ENCODE measurements around the gene TMPRSS6. TPM values are rescaled to one million over a fixed set of nuclear protein-coding genes. Genes with fewer than 3 reads are reported as not detected.

Gene TMPRSS6
- total and polyA plus RNA-seq, 2 donors = 0.57 to 1.8 TPM

DNA sequence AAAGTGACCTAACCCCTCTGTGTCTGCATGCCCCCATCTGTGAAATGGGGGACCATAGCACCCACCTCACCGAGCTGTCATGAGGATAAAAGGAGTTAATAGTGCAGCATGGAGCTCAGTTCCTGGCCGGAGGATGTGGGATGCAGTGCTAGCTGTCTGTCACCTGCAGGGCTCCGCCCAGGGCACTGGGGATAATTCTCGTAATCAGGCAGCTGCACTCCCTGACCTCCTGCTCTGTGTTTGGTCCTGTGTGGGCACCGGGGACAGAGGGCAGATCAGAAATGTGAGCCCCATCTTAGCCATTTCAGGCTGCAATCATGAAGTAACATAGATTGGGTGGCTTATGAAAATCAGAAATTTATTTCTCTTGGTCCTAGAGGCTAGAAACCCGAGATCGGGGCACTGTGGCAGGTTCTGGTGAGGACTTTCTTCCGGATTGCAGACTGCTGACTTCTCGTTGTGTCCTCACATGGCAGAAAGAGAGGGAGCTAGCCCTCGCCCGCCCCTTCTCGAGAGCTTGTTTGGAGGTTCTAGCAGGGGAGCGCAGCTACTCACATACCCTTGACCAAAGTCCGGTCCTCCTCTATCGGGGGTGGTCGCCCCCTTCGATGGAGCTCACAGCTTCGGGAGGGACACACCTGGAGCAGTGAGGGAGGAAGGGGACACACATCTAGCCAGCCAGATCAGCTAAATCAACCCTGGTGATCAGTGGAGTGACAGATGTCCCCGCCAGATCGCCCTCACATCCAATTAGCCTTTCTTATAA, 54.7 kb downstream of the TMPRSS6 start:
- Histone ChIP-seq H3K9me3 (ENCODE audit: control insufficient read depth in 2 of 2, insufficient read depth in 1 of 2, low read length in 1 of 2) (peaks cover 0 to 2% of the 10 kb centered on the region in 2 donors), H3K27me3 (ENCODE audit: control insufficient read depth in 2 of 2, insufficient read depth in 1 of 2, low read length in 1 of 2) (peaks cover 0 to 11% of the 10 kb centered on the region in 2 donors), H3K4me3 (ENCODE audit: low read length in 2 of 2) (no peak overlapping the region), H3K36me3 (ENCODE audit: control insufficient read depth in 2 of 2, insufficient read depth in 2 of 2, low read length in 1 of 2) (peaks cover 8 to 24% of the 10 kb centered on the region in 2 donors), H3K27ac (ENCODE audit: low read depth in 1 of 2, low read length in 1 of 2) (peak overlapping the region in 1 of 2 donors; percentile 28), H3K4me1 (ENCODE audit: control insufficient read depth in 2 of 2, insufficient read depth in 2 of 2, low read length in 2 of 2) (peaks cover 6 to 34% of the 10 kb centered on the region in 2 donors)
- WGBS = 96% methylated on average over 20 of the region's 20 CpGs
- DNase-seq (ENCODE audit: low read depth in 6 of 9, low spot score in 9 of 9) = no peak

DNA sequence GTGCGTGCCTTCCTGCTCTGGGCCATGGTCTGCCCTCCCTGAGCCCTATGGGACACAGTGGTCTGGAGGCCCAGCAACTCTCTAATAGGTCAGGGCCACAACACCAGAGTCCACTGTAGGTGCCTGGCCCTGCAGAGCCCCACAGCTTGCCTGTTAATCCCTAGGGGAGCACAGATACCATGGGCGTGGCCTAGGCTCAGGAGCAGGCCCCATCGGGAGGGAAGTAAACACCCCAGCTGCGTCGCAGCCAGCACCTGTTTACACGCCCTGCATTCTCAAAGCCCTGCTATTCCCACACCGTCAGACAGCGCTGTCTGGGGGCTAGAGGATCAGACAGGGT, 55.5 kb downstream of the TMPRSS6 start:
- WGBS = 76% methylated on average over 8 of the region's 8 CpGs
- H3K36me3 ChIP-seq (ENCODE audit: control insufficient read depth in 2 of 2, insufficient read depth in 2 of 2, low read length in 1 of 2) = peaks cover 6 to 19% of the 10 kb centered on the region in 2 donors
- DNase-seq (ENCODE audit: low read depth in 6 of 9, low spot score in 9 of 9) = peak in 3 of 9 donors; percentile 50 to 70 (median 58)
- peaks cover 0 to 2% of the 10 kb centered on the region in 2 donors for H3K9me3 ChIP-seq (ENCODE audit: control insufficient read depth in 2 of 2, insufficient read depth in 1 of 2, low read length in 1 of 2)
- H3K27me3 ChIP-seq (ENCODE audit: control insufficient read depth in 2 of 2, insufficient read depth in 1 of 2, low read length in 1 of 2) = peaks cover 0 to 11% of the 10 kb centered on the region in 2 donors
- H3K4me3 ChIP-seq (ENCODE audit: low read length in 2 of 2) = no peak overlapping the region
- H3K27ac ChIP-seq (ENCODE audit: low read depth in 1 of 2, low read length in 1 of 2) = peak overlapping the region in 1 of 2 donors; percentile 28
- H3K4me1 ChIP-seq (ENCODE audit: control insufficient read depth in 2 of 2, insufficient read depth in 2 of 2, low read length in 2 of 2) = peaks cover 6 to 32% of the 10 kb centered on the region in 2 donors

DNA sequence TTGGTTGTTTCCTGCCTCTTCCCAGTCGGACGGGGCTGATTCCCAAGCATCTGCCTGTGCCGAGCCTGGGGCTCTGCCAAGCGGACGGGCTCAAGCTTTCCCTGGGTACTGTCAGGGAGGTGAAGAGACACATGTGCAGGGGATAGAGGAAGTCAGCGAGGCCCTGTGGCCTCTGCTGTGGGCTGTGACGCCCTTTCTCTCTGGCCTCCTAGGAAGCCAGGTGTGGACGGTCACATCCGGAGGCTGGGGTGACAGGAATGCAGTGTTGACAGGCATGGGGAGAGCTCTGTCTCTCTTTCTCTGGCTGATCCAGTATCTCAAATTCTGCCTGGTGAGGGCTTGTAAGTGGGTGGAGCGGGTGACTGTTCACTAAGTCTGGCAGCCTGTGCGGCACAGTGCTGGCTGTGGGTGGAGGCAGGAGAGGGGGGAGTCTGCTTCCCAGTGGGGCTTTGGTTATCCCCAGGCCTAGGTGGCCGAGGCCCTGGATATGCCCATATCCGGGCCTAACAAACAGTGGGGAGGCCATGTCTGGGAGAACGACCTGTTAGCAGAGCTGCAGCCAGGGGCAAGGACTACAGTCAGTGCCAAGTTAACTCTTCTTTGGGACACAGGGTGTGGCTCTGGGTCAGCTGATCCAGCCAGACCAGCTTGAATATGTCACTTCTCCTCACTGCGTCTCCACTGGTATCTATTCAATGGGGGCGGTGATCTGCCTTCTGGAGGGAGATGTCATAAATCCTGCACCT, 56.0 kb downstream of the TMPRSS6 start:
- WGBS = 83% methylated on average over 16 of the region's 16 CpGs
- Histone ChIP-seq H3K9me3 (ENCODE audit: control insufficient read depth in 2 of 2, insufficient read depth in 1 of 2, low read length in 1 of 2) (peaks cover 0 to 2% of the 10 kb centered on the region in 2 donors), H3K4me1 (ENCODE audit: control insufficient read depth in 2 of 2, insufficient read depth in 2 of 2, low read length in 2 of 2) (peaks cover 6 to 32% of the 10 kb centered on the region in 2 donors), H3K36me3 (ENCODE audit: control insufficient read depth in 2 of 2, insufficient read depth in 2 of 2, low read length in 1 of 2) (peaks cover 6 to 19% of the 10 kb centered on the region in 2 donors), H3K27me3 (ENCODE audit: control insufficient read depth in 2 of 2, insufficient read depth in 1 of 2, low read length in 1 of 2) (peaks cover 0 to 11% of the 10 kb centered on the region in 2 donors), H3K27ac (ENCODE audit: low read depth in 1 of 2, low read length in 1 of 2) (peak overlapping the region in 1 of 2 donors; percentile 28), H3K4me3 (ENCODE audit: low read length in 2 of 2) (no peak overlapping the region)
- no peak for DNase-seq (ENCODE audit: low read depth in 6 of 9, low spot score in 9 of 9)

DNA sequence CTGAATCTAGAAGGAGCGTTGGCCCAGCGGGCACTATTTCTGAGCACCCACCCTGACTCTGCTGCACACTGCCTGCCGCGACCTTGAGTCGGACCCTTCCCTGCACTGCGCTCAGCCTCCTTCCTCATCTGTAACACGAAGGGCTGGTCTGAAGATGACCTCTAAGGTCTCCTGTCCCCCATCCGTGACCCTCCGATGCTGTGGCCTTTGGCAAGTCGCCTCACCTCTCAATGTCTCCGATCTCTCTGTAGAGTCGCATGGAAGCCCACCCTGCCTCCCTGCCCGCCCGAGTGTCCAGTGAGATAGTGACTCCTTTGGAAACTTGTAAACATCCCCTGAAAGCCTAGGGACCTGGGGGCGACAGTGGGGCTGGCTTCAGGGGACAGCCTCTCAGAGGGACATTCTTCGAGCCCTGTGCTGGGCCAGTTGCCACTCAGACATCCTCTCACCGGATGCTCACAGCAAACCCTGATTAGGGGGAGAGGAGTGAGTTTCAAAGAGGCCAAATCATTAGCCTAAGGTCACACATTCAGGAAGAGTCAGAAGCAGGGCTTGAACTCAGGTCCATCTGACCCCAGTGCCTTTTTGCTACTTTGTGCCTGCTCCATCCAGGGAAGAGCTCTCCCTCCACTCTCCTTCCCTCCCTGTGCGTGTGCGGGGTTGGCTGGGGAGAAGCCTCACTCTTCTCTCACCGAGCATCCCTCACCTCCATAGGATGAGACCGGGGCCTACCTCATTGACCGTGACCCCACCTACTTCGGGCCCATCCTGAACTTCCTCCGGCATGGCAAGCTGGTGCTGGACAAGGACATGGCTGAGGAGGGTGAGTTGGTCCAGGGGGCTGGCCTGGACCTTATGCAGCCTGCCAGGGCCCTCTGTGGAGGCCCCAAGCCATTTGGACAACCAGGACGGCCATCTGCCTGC, 56.9 kb downstream of the TMPRSS6 start:
- peaks cover 0 to 2% of the 10 kb centered on the region in 2 donors for H3K9me3 ChIP-seq (ENCODE audit: control insufficient read depth in 2 of 2, insufficient read depth in 1 of 2, low read length in 1 of 2)
- no peak for DNase-seq (ENCODE audit: low read depth in 6 of 9, low spot score in 9 of 9)
- H3K27me3 ChIP-seq (ENCODE audit: control insufficient read depth in 2 of 2, insufficient read depth in 1 of 2, low read length in 1 of 2) = peaks cover 0 to 11% of the 10 kb centered on the region in 2 donors
- no peak overlapping the region for H3K27ac ChIP-seq (ENCODE audit: low read depth in 1 of 2, low read length in 1 of 2)
- peaks cover 5 to 14% of the 10 kb centered on the region in 2 donors for H3K36me3 ChIP-seq (ENCODE audit: control insufficient read depth in 2 of 2, insufficient read depth in 2 of 2, low read length in 1 of 2)
- H3K4me1 ChIP-seq (ENCODE audit: control insufficient read depth in 2 of 2, insufficient read depth in 2 of 2, low read length in 2 of 2) = peaks cover 6 to 32% of the 10 kb centered on the region in 2 donors
- 96% methylated on average over 25 of the region's 25 CpGs for WGBS
- peak overlapping the region in 1 of 2 donors; percentile 73 for H3K4me3 ChIP-seq (ENCODE audit: low read length in 2 of 2)

GRCh38 chr22:37051391-37052385, 57.8 kb downstream of the TMPRSS6 start, which contains the start of gene KCTD17:
TSS of gene KCTD17 (plus strand) at chr22:37051742. CDS start at chr22:37051761, 19 bp downstream.
- Histone ChIP-seq H3K4me3 (ENCODE audit: low read length in 2 of 2) (peak within 1 kb of the TSS; percentile 40 to 73), H3K9me3 (ENCODE audit: control insufficient read depth in 2 of 2, insufficient read depth in 1 of 2, low read length in 1 of 2) (peaks cover 0 to 2% of the 10 kb centered on the region in 2 donors), H3K4me1 (ENCODE audit: control insufficient read depth in 2 of 2, insufficient read depth in 2 of 2, low read length in 2 of 2) (peaks cover 6 to 32% of the 10 kb centered on the region in 2 donors), H3K27ac (ENCODE audit: low read depth in 1 of 2, low read length in 1 of 2) (peak within 1 kb of the TSS in 1 of 2 donors; percentile 37), H3K27me3 (ENCODE audit: control insufficient read depth in 2 of 2, insufficient read depth in 1 of 2, low read length in 1 of 2) (peaks cover 0 to 11% of the 10 kb centered on the region in 2 donors), H3K36me3 (ENCODE audit: control insufficient read depth in 2 of 2, insufficient read depth in 2 of 2, low read length in 1 of 2) (peaks cover 0 to 6% of the 10 kb centered on the region in 2 donors)
- 6% methylated on average over 89 of the region's 89 CpGs for WGBS
- DNase-seq (ENCODE audit: low read depth in 6 of 9, low spot score in 9 of 9) = peak in 5 of 9 donors; percentile 39 to 78 (median 66)

DNA sequence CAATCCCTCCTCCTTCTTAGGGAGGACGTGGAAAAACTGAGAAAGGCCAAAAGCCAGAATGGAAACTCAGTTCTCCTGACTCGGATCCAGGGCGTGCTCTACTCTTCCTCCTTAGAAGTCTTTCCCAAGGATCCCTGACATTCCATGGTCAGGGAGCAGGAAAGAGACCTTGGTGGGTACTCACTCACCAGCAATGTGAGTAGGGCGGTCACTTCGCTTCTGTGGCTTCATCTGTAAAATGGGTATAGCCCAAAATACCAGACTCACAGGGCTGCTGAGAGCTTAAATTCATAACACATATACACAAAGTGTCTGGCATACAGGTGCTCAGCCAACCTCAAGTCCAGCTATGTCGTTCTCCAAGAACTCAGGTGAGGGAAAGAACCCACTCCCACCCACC, 58.6 kb downstream of the TMPRSS6 start:
- no peak overlapping the region for H3K4me3 ChIP-seq (ENCODE audit: low read length in 2 of 2)
- 87% methylated on average over 6 of the region's 6 CpGs for WGBS
- no peaks in the 10 kb centered on the region for H3K9me3 ChIP-seq (ENCODE audit: control insufficient read depth in 2 of 2, insufficient read depth in 1 of 2, low read length in 1 of 2)
- DNase-seq (ENCODE audit: low read depth in 6 of 9, low spot score in 9 of 9) = no peak
- H3K27me3 ChIP-seq (ENCODE audit: control insufficient read depth in 2 of 2, insufficient read depth in 1 of 2, low read length in 1 of 2) = peaks cover 0 to 11% of the 10 kb centered on the region in 2 donors
- peaks cover 6 to 32% of the 10 kb centered on the region in 2 donors for H3K4me1 ChIP-seq (ENCODE audit: control insufficient read depth in 2 of 2, insufficient read depth in 2 of 2, low read length in 2 of 2)
- peak overlapping the region in 1 of 2 donors; percentile 37 for H3K27ac ChIP-seq (ENCODE audit: low read depth in 1 of 2, low read length in 1 of 2)
- no peaks in the 10 kb centered on the region for H3K36me3 ChIP-seq (ENCODE audit: control insufficient read depth in 2 of 2, insufficient read depth in 2 of 2, low read length in 1 of 2)

GRCh38 chr22:37049224-37049623, 60.3 kb downstream of the TMPRSS6 start:
- H3K36me3 ChIP-seq (ENCODE audit: control insufficient read depth in 2 of 2, insufficient read depth in 2 of 2, low read length in 1 of 2) = no peaks in the 10 kb centered on the region
- WGBS = 95% methylated on average over 2 of the region's 2 CpGs
- no peak overlapping the region for H3K4me3 ChIP-seq (ENCODE audit: low read length in 2 of 2)
- no peak overlapping the region for H3K27ac ChIP-seq (ENCODE audit: low read depth in 1 of 2, low read length in 1 of 2)
- H3K4me1 ChIP-seq (ENCODE audit: control insufficient read depth in 2 of 2, insufficient read depth in 2 of 2, low read length in 2 of 2) = peaks cover 6 to 31% of the 10 kb centered on the region in 2 donors
- no peaks in the 10 kb centered on the region for H3K9me3 ChIP-seq (ENCODE audit: control insufficient read depth in 2 of 2, insufficient read depth in 1 of 2, low read length in 1 of 2)
- peaks cover 0 to 12% of the 10 kb centered on the region in 2 donors for H3K27me3 ChIP-seq (ENCODE audit: control insufficient read depth in 2 of 2, insufficient read depth in 1 of 2, low read length in 1 of 2)
- DNase-seq (ENCODE audit: low read depth in 6 of 9, low spot score in 9 of 9) = no peak
